BLaER1 treated with 17β-estradiol and CSF1 and Interleukin-3, amounts not matched to agents 10 nM and 100 nM (cell line): ENCODE measurements around the gene DCP2.

Experiments used
- H3K27ac ChIP-seq, 11 experiments: shearing (Covaris generic); formaldehyde crosslinking; 2 replicates each; pipeline ENCODE4 v1.8.1; 2022
- H3K27me3 ChIP-seq, 11 experiments: shearing (Covaris generic); formaldehyde crosslinking; 2 replicates each; pipeline ENCODE4 v1.8.1; 2022
- H3K36me3 ChIP-seq, 11 experiments: shearing (Covaris generic); formaldehyde crosslinking; 2 replicates each; pipeline ENCODE4 v1.8.1; 2022
- H3K4me1 ChIP-seq, 10 experiments: shearing (Covaris generic); formaldehyde crosslinking; 2 replicates each; pipeline ENCODE4 v1.8.1; 2022
- H3K4me2 ChIP-seq, 11 experiments: shearing (Covaris generic); formaldehyde crosslinking; 2 replicates each; pipeline ENCODE4 v1.8.1; 2022
- H3K4me3 ChIP-seq, 10 experiments: shearing (Covaris generic); formaldehyde crosslinking; 2 replicates each; pipeline ENCODE4 v1.8.1; 2022
- H3K9ac ChIP-seq, 11 experiments: shearing (Covaris generic); formaldehyde crosslinking; 2 replicates each; pipeline ENCODE4 v1.8.1; 2022
- H3K9me3 ChIP-seq, 11 experiments: shearing (Covaris generic); formaldehyde crosslinking; replicated peaks in 1 of 11; 2 replicates each; pipeline ENCODE4 v1.8.1; 2022
- H4K20me1 ChIP-seq, 11 experiments: shearing (Covaris generic); formaldehyde crosslinking; 2 replicates each; pipeline ENCODE4 v1.8.1; 2022
- Cebpa-rat ChIP-seq, 11 experiments: shearing (Covaris generic); IDR thresholded peaks; 2 replicates each; pipeline ENCODE4 v1.8.1; 2022

Gene DCP2

GRCh38 chr5:113022661-113023060 is 46.1 kb downstream of the DCP2 start:
- no peaks in the 10 kb centered on the region for H3K9me3 ChIP-seq
- H3K27me3 ChIP-seq: no peaks in the 10 kb centered on the region
- no peak overlapping the region for H3K9ac ChIP-seq
- no peak overlapping the region for H3K4me3 ChIP-seq
- peaks cover 52 to 85% (median 61%) of the 10 kb centered on the region in 11 experiments for H3K36me3 ChIP-seq
- peak overlapping the region in 7 of 11 experiments; percentile 30 to 51 (median 37); a peak in 11 of 22 replicates for H3K27ac ChIP-seq
- peaks cover 0 to 23% (median 0%) of the 10 kb centered on the region in 11 experiments; a peak in 7 of 22 replicates for H4K20me1 ChIP-seq
- peaks cover 23 to 32% (median 30%) of the 10 kb centered on the region in 10 experiments for H3K4me1 ChIP-seq
- H3K4me2 ChIP-seq: peak overlapping the region; percentile 45 to 73 (median 65)
- no peak for TF ChIP-seq Cebpa-rat (IDR thresholded peaks at IDR 0.05)

DNA sequence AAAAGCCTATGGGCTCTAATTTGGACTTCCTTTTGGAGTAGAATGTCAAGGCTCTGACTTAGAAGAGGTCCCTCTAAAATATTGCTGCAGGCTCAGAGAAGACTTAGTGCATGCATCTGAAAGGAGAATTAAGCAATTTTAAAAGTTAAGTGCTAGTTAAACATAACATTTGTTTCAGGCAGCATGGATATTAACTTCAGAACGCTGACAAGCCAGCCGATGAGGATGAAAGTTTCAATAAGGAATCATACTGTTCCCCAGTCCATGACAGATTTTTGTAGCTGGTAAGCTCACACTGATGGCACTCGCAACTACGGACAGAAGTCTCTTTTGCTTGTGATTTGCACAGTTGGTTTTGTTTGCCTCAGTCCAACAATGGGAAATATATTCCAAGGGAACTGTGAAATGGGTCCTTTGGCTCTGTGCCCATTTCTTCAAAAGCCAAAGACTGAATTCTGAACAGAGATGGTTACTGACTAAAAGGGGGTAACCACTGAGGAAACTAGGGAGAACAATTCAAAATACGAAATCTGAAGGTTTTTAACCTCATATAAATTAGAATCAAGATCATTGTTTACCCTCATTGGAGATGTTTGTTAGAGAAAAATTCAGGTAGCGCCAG is 47.6 kb downstream of the DCP2 start:
- peaks cover 40 to 82% (median 53%) of the 10 kb centered on the region in 11 experiments for H3K36me3 ChIP-seq
- H3K27ac ChIP-seq: no peak overlapping the region
- H3K9ac ChIP-seq: no peak overlapping the region

DNA sequence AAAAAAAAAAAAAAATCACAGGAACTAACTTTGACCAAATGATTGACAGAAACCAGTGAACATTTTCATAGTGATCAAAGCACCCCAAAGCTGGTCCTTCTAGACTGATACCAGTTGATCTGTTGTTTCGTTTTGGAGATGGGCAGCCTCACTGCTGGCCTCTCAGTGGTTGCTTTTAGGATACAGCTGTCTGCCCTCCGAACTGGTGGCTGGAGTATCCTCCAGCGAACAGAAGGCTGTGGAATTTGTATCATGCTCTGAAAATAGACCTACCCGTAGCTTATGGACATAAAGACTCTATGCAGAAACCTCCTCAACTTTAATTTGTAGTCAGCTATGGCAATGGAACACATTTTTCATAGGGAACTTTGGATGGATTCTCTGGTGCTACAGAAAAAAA is 49.0 kb downstream of the DCP2 start:
- no peak for TF ChIP-seq Cebpa-rat (IDR thresholded peaks at IDR 0.05)
- no peak overlapping the region for H3K9ac ChIP-seq
- H3K36me3 ChIP-seq: peaks cover 27 to 71% (median 45%) of the 10 kb centered on the region in 11 experiments
- no peaks in the 10 kb centered on the region for H3K27me3 ChIP-seq
- H3K4me3 ChIP-seq: no peak overlapping the region
- no peak overlapping the region for H3K4me2 ChIP-seq
- no peaks in the 10 kb centered on the region; a peak in 2 of 22 replicates for H4K20me1 ChIP-seq
- no peaks in the 10 kb centered on the region for H3K9me3 ChIP-seq
- no peak overlapping the region for H3K27ac ChIP-seq
- peaks cover 23 to 31% (median 28%) of the 10 kb centered on the region in 10 experiments for H3K4me1 ChIP-seq

More for the DNA sequence above, 47.6 kb downstream of the DCP2 start:
- no peaks in the 10 kb centered on the region for H3K27me3 ChIP-seq
- peaks cover 23 to 32% (median 30%) of the 10 kb centered on the region in 10 experiments for H3K4me1 ChIP-seq
- peaks cover 0 to 7% (median 0%) of the 10 kb centered on the region in 11 experiments; a peak in 6 of 22 replicates for H4K20me1 ChIP-seq
- no peak for TF ChIP-seq Cebpa-rat (IDR thresholded peaks at IDR 0.05)
- no peak overlapping the region for H3K4me2 ChIP-seq
- H3K9me3 ChIP-seq: no peaks in the 10 kb centered on the region
- no peak overlapping the region for H3K4me3 ChIP-seq

GRCh38 chr5:113026211-113026610 is 49.6 kb downstream of the DCP2 start:
- Histone ChIP-seq H3K4me2 (no peak overlapping the region), H3K9ac (no peak overlapping the region), H3K9me3 (no peaks in the 10 kb centered on the region), H3K4me1 (peaks cover 18 to 26% (median 22%) of the 10 kb centered on the region in 10 experiments), H3K4me3 (no peak overlapping the region), H4K20me1 (no peaks in the 10 kb centered on the region; a peak in 2 of 22 replicates), H3K27me3 (no peaks in the 10 kb centered on the region), H3K36me3 (peaks cover 22 to 65% (median 40%) of the 10 kb centered on the region in 11 experiments), H3K27ac (no peak overlapping the region)
- TF ChIP-seq Cebpa-rat (IDR thresholded peaks at IDR 0.05): no peak

- no peak for TF ChIP-seq Cebpa-rat (IDR thresholded peaks at IDR 0.05)
- H3K9me3 ChIP-seq: no peaks in the 10 kb centered on the region
- H3K4me3 ChIP-seq: no peak overlapping the region
- H3K27ac ChIP-seq: no peak overlapping the region
- H4K20me1 ChIP-seq: no peaks in the 10 kb centered on the region; a peak in 2 of 22 replicates
- H3K4me2 ChIP-seq: no peak overlapping the region
- H3K9ac ChIP-seq: no peak overlapping the region
- H3K27me3 ChIP-seq: no peaks in the 10 kb centered on the region
- peaks cover 22 to 64% (median 39%) of the 10 kb centered on the region in 11 experiments for H3K36me3 ChIP-seq
- H3K4me1 ChIP-seq: peaks cover 11 to 18% (median 14%) of the 10 kb centered on the region in 10 experiments
These were observed 50.4 kb downstream of the DCP2 start for GRCh38 chr5:113027015-113027414.

GRCh38 chr5:113027431-113027830 is 50.8 kb downstream of the DCP2 start:
- H3K4me3 ChIP-seq: no peak overlapping the region
- no peak overlapping the region for H3K27ac ChIP-seq
- no peak for TF ChIP-seq Cebpa-rat (IDR thresholded peaks at IDR 0.05)
- H3K9ac ChIP-seq: no peak overlapping the region
- no peak overlapping the region for H3K4me2 ChIP-seq
- H3K9me3 ChIP-seq: no peaks in the 10 kb centered on the region
- H3K36me3 ChIP-seq: peaks cover 22 to 64% (median 39%) of the 10 kb centered on the region in 11 experiments
- H4K20me1 ChIP-seq: no peaks in the 10 kb centered on the region; a peak in 2 of 22 replicates
- H3K27me3 ChIP-seq: no peaks in the 10 kb centered on the region
- H3K4me1 ChIP-seq: peaks cover 7 to 13% (median 10%) of the 10 kb centered on the region in 10 experiments

DNA sequence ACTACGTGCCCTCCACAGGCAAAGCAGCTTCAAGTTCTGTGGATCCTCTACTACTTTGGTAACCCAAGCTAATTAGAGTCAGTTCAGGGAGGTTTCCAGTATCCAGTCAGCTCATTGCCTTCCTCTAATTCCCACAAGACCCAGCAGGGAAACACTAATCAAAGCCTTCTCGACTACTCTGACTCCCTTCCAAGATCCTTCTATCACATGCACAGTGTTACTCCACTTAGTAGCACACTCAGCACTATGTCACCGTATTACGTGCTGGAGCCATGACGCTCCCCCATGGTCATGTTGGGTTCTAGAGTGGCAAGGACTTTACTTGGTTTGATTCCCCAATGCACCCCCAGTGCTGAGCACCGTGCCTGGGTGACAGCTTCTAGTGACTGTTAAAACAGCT is 53.0 kb downstream of the DCP2 start:
- H3K4me1 ChIP-seq: no peaks in the 10 kb centered on the region
- no peak overlapping the region for H3K4me2 ChIP-seq
- no peak overlapping the region for H3K9ac ChIP-seq
- no peaks in the 10 kb centered on the region for H3K27me3 ChIP-seq
- H3K4me3 ChIP-seq: no peak overlapping the region
- no peaks in the 10 kb centered on the region; a peak in 1 of 22 replicates for H4K20me1 ChIP-seq
- peaks cover 8 to 45% (median 26%) of the 10 kb centered on the region in 11 experiments; a peak in 20 of 22 replicates for H3K36me3 ChIP-seq
- H3K27ac ChIP-seq: no peak overlapping the region
- TF ChIP-seq Cebpa-rat (IDR thresholded peaks at IDR 0.05): no peak
- no peaks in the 10 kb centered on the region for H3K9me3 ChIP-seq

DNA sequence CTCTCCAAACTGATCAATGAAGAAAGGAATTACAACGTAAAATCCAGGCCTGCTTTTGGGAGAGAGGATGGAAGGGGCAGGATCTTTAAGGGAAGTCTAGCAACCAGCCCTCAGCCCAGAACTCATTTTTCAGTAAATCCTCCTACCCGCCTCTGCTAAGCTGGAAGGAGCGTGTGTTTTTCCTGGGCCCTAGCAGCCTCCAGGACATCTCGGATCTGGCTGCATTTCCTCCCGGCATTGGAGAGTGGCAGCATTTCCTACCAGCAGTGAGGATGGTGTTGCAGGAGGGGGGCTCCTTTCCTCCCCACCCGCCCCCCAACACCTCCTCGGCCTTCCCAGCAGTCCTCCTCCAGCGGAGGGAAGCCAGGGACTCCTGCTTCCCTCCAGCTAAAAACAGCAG is 54.5 kb downstream of the DCP2 start:
- Histone ChIP-seq H3K36me3 (peaks cover 7 to 31% (median 20%) of the 10 kb centered on the region in 11 experiments; a peak in 20 of 22 replicates), H3K9me3 (no peaks in the 10 kb centered on the region), H3K27me3 (no peaks in the 10 kb centered on the region), H4K20me1 (no peaks in the 10 kb centered on the region; a peak in 1 of 22 replicates), H3K9ac (no peak overlapping the region), H3K4me2 (no peak overlapping the region), H3K4me3 (no peak overlapping the region), H3K4me1 (no peaks in the 10 kb centered on the region), H3K27ac (no peak overlapping the region)
- TF ChIP-seq Cebpa-rat (IDR thresholded peaks at IDR 0.05): no peak

DNA sequence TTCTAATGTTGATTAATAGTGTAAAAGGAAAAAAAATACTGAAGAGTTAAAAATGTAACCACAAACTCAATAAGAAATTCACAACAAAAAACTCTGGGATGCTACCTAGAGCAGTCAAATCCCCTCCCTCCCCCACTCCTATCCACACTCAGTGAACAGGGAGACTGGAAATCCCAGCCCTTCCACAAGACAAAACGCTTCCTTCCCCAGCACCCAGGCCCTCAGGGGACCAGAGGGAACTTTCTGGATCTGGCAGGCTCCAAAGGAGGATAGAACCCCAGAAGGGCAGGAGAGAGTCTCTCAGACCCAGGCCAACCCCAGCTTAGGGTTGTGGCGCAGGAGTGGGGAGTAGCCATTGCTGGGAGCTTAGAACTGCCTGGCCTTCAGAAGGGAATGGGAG is 55.0 kb downstream of the DCP2 start:
- TF ChIP-seq Cebpa-rat (IDR thresholded peaks at IDR 0.05): no peak
- H3K4me2 ChIP-seq: no peak overlapping the region
- H3K27me3 ChIP-seq: no peaks in the 10 kb centered on the region
- no peaks in the 10 kb centered on the region for H3K4me1 ChIP-seq
- no peak overlapping the region for H3K27ac ChIP-seq
- H3K9me3 ChIP-seq: no peaks in the 10 kb centered on the region
- H4K20me1 ChIP-seq: no peaks in the 10 kb centered on the region; a peak in 1 of 22 replicates
- no peak overlapping the region for H3K9ac ChIP-seq
- peaks cover 7 to 26% (median 15%) of the 10 kb centered on the region in 11 experiments; a peak in 20 of 22 replicates for H3K36me3 ChIP-seq
- no peak overlapping the region for H3K4me3 ChIP-seq
